Bladder microvascular endothelial cell (primary cell): ENCODE results near the gene TIGD4. TPM values are rescaled to one million over a fixed set of nuclear protein-coding genes. Genes with fewer than 3 reads are reported as not detected.

Experiments
- total RNA-seq: library from RNA; depleted of rRNA; stranded (reverse); fragments of >200 nt; gene quantifications from 2 replicates; pipeline ENCODE4 v1.2.3, GENCODE V29; 2014

The TIGD4 gene
- total RNA-seq = under 0.01 and 0.06 TPM in 2 replicates

DNA sequence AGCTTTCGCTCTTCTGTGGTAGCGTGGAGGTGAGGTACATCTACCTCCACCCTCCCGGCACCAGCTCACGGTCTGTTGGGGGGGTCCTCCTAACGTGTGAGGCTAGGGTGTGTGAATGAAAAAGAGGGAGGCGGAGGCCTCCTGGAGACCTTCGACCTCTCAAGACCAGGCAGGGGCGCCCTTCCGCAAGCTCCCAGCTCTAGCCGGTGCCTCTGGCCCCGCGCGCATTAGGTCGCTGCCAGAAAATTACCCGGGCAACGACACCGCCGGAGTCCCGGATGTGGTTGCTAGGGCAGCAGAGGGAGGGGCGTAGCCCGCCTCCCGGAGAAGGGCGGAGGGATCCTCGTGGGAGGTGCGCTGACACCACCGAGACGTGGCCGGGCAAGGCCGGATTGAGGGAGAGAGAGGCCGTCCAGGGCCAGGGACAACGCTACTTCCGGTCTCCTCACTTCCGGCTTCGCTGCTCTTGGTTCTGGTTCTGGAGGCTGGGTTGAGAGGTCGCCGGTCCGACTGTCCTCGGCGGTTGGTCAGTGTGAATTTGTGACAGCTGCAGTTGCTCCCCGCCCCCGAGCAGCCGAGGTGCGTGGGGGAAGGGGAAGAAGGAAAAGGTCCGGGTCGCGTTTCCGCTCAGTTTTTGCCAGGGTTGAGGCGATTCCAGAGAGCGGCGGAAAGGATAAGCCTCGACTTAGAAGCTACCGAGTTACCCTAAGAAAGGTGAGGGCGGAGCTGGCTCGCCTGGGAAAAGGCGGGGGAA lies at the start of gene TIGD4, which contains the start of gene ARFIP1:
Gene TIGD4 (minus strand): TSS at position 218 of the 754 bp plus-strand sequence. CDS start 8,726 bp downstream, outside the sequence.
Gene ARFIP1 (plus strand): TSS at position 442 of the 754 bp plus-strand sequence. CDS start 49,680 bp downstream, outside the sequence.

Other genes starting within 250 kb of the TIGD4 start
- gene FBXW7, start 243.6 kb downstream of the TIGD4 start, total RNA-seq = 58.3 and 103 TPM in 2 replicates
- 2.8 and 2.9 TPM in 2 replicates for gene TMEM154, start 99.7 kb downstream of the TIGD4 start, total RNA-seq
- gene ARFIP1, start 224 bp upstream of the TIGD4 start, total RNA-seq = 27.0 and 28.5 TPM in 2 replicates
- under 0.01 and 0.25 TPM in 2 replicates for gene FHDC1, start 156.6 kb upstream of the TIGD4 start, total RNA-seq